ENCODE measurements around the gene TMEM131. TPM values are rescaled to one million over a fixed set of nuclear protein-coding genes. Genes with fewer than 3 reads are reported as not detected.

The TMEM131 gene
- total RNA-seq, 4 donors from 2014 or later, result 39.0 to 58.5 (median 41.3) TPM

DNA sequence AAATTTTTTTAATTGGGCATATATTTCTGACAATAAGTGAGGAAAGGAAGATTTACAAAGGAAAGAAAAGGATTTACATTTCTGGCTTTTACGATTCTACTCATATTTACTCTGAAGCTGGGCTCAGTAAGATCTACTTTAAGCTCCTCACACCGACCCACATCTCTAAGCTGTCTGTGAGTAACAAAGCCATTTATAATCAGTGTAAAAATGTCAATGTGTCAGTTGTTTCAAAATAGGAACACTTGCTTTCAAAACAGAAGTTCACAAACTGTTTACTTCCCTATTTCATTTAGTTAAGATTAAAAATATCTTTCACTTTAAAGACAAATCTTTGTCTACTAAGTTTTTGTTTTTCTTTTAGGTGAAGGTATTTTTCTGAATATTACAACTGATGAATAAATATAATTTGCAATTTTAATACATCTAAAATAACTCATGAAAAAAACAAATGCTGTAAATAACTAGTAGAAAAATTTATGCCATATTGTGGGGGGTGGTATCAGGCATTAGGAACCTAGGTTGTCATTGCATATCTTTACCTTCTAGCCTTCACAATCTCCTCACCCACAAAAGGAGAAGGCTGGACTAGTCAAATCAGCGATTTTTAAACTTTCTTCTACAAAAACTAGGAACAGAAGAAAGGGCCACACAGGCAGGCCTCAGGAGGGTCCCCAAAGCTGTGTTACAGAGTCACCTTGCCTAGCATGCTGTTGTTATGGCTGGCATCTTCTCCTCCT is 64.5 kb downstream of the TMEM131 start:
- Histone ChIP-seq H3K4me1 (peaks cover 0 to 57% (median 27%) of the 10 kb centered on the region in 4 donors), H3K36me3 (no peaks in the 10 kb centered on the region), H3K27me3 (no peaks in the 10 kb centered on the region), H3K4me3 (no peak overlapping the region), H3K27ac (no peak overlapping the region), H3K9me3 (no peaks in the 10 kb centered on the region)
- no peak for DNase-seq (ENCODE audit: low spot score in 2 of 2)
- WGBS, 2 donors, result 53 to 54% methylated on average over 3 of the region's 3 CpGs
- TF ChIP-seq CTCF (IDR thresholded peaks at IDR 0.05) (no peak), POLR2A (IDR thresholded peaks at IDR 0.05) (no peak), EP300 (IDR thresholded peaks at IDR 0.05) (no peak)

DNA sequence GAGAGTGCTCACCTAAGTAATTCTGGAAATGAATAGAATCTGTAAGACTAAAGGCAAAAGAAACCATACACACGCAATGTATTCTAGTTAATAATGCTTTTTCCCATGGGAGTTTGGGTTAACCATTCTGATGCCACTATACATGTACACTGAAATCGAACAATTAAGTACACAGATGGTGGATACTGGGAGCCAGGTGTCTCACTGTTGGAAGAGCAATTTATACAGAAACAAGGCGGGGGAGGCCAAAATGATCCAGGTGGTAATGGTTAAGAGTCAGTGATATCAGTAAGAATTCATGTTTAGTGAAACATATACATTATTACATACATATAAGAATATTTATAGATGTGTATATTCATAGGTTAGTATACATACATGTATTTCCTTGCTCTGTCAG is 67.2 kb downstream of the TMEM131 start:
- WGBS, 2 donors, result 94 to 96% methylated on average over 3 of the region's 3 CpGs
- peaks cover 0 to 26% (median 4%) of the 10 kb centered on the region in 3 donors for H3K36me3 ChIP-seq
- TF ChIP-seq CTCF (IDR thresholded peaks at IDR 0.05) (no peak), POLR2A (IDR thresholded peaks at IDR 0.05) (no peak), EP300 (IDR thresholded peaks at IDR 0.05) (no peak)
- no peak for DNase-seq (ENCODE audit: low spot score in 2 of 2)
- H3K4me1 ChIP-seq, result peaks cover 0 to 30% (median 10%) of the 10 kb centered on the region in 4 donors
- no peak overlapping the region for H3K27ac ChIP-seq
- H3K27me3 ChIP-seq, result no peaks in the 10 kb centered on the region
- no peak overlapping the region for H3K4me3 ChIP-seq
- no peaks in the 10 kb centered on the region for H3K9me3 ChIP-seq

DNA sequence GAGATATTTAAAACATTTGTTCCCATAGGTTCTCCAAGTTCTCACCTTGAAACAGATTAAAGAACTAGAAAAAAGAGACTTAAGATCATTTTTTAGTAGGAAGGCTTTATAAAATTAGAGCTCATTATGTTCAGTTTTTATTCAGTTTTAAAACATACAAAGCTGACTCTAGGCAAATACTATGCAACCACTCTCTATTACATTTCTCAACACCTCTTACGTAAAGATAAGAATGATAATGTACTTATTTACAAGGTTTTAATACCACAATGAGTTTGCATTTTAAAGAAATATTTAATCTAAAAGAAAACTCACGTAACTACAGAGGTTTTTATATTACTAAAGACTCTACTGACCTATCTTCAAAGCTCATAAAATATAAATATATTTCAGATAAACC is 68.8 kb downstream of the TMEM131 start:
- H3K27me3 ChIP-seq, result no peaks in the 10 kb centered on the region
- WGBS, 2 donors, result 94 to 95% methylated on average over 2 of the region's 2 CpGs
- peaks cover 0 to 23% (median 10%) of the 10 kb centered on the region in 4 donors for H3K4me1 ChIP-seq
- TF ChIP-seq EP300 (IDR thresholded peaks at IDR 0.05), result no peak
- TF ChIP-seq CTCF (IDR thresholded peaks at IDR 0.05), result no peak
- H3K27ac ChIP-seq, result no peak overlapping the region
- H3K36me3 ChIP-seq, result peaks cover 0 to 32% (median 4%) of the 10 kb centered on the region in 3 donors
- H3K4me3 ChIP-seq, result no peak overlapping the region
- H3K9me3 ChIP-seq, result no peaks in the 10 kb centered on the region
- no peak for DNase-seq (ENCODE audit: low spot score in 2 of 2)

DNA sequence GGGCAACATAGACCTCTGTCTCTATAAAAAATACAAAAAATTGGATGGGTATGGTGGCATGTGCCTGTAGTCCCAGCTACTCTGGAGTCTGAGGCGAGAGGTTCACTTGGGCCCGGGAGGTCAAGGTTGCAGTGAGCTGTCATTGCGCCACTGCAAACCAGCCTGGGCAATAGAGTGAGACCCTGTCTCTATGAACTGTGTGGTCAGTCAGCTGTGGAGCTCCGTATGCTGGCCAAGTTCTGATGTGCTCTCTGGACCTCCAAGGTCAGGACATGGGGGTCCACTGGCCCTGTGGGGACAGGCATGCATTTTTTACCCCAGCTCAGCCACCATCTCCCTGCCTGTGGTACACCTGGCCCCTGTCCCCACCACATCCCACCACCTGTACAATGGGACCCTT is 71.6 kb downstream of the TMEM131 start:
- no peak for DNase-seq (ENCODE audit: low spot score in 2 of 2)
- Histone ChIP-seq H3K27ac (no peak overlapping the region), H3K4me1 (peaks cover 0 to 2% (median 0%) of the 10 kb centered on the region in 4 donors), H3K4me3 (no peak overlapping the region), H3K36me3 (peaks cover 0 to 40% (median 4%) of the 10 kb centered on the region in 3 donors), H3K27me3 (no peaks in the 10 kb centered on the region), H3K9me3 (no peaks in the 10 kb centered on the region)
- 94 to 98% methylated on average over 3 to 4 of the region's 4 CpGs for WGBS, 2 donors
- TF ChIP-seq POLR2A (IDR thresholded peaks at IDR 0.05) (no peak), EP300 (IDR thresholded peaks at IDR 0.05) (no peak), CTCF (IDR thresholded peaks at IDR 0.05) (no peak)

DNA sequence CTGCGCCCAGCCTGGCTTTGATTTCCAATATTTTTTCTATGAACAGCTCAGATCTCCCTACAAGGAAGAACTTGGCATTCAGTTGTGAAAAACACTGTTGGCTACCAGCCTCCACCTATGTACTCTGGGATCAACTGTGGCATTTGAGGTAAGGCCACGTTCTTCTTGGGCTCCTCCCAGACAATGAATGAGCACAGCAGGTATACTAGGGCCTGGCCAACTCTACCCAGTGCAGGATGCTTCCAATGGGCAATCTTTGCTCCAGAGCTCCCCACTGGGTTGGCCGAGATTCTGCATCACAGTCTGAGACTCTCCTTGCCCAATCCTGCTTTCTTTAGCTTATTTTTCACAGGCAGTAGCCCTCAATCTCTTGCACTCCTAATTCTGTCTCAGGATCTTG is 75.9 kb downstream of the TMEM131 start:
- Histone ChIP-seq H3K27ac (no peak overlapping the region), H3K36me3 (peaks cover 0 to 32% (median 2%) of the 10 kb centered on the region in 3 donors), H3K4me1 (peaks cover 0 to 10% (median 0%) of the 10 kb centered on the region in 4 donors), H3K4me3 (no peak overlapping the region), H3K27me3 (no peaks in the 10 kb centered on the region), H3K9me3 (no peaks in the 10 kb centered on the region)
- WGBS, 2 donors, result 94 to 95% methylated on average over 3 of the region's 3 CpGs
- no peak for TF ChIP-seq CTCF (IDR thresholded peaks at IDR 0.05)
- no peak for TF ChIP-seq EP300 (IDR thresholded peaks at IDR 0.05)
- no peak for TF ChIP-seq POLR2A (IDR thresholded peaks at IDR 0.05)
- DNase-seq (ENCODE audit: low spot score in 2 of 2), result no peak
